Upper lobe of left lung (tissue), 4 donors: Measurements from ENCODE around the gene PFDN1.

Experiments
- CTCF ChIP-seq, 6 experiments: fragments of 450-650 bp in 4 of 6; fragments of 200-600 bp in 2 of 6; sonication (generic) in 2 of 6; IDR thresholded peaks; one replicate each; pipeline ENCODE4 v1.5.1; 2016 to 2019; ENCODE audit warnings: antibody characterized with exemption in 6 of 6
- EP300 ChIP-seq, 4 donors: sonication (generic); formaldehyde crosslinking; IDR thresholded peaks; one replicate each; pipeline ENCODE4 v1.5.1; 2017; ENCODE audit warnings: antibody characterized with exemption in 4 of 4, control low read depth in 2 of 4
- POLR2A ChIP-seq, 4 donors: fragments of 450-650 bp; IDR thresholded peaks; one replicate each; pipeline ENCODE4 v1.5.1; 2016 to 2017; ENCODE audit warnings: antibody characterized with exemption in 4 of 4, mild to moderate bottlenecking in 2 of 4
- POLR2AphosphoS5 ChIP-seq, 2 donors: sonication (generic); formaldehyde crosslinking; IDR thresholded peaks; one replicate each; pipeline ENCODE4 v1.5.1; 2017; ENCODE audit warnings: antibody characterized with exemption in 2 of 2

GRCh38 chr5:140262839-140263238 lies 40.1 kb downstream of the PFDN1 start:
- no peak for TF ChIP-seq POLR2A (IDR thresholded peaks at IDR 0.05)
- no peak for TF ChIP-seq CTCF (IDR thresholded peaks at IDR 0.05)
- no peak for TF ChIP-seq EP300 (IDR thresholded peaks at IDR 0.05)
- TF ChIP-seq POLR2AphosphoS5 (IDR thresholded peaks at IDR 0.05) = no peak
